ENCODE results near the gene NTRK2. TPM values are rescaled to one million over a fixed set of nuclear protein-coding genes. Genes with fewer than 3 reads are reported as not detected.

The NTRK2 gene
- total and polyA plus RNA-seq, 4 donors: 0.88 to 48.1 (median 28.2) TPM

DNA sequence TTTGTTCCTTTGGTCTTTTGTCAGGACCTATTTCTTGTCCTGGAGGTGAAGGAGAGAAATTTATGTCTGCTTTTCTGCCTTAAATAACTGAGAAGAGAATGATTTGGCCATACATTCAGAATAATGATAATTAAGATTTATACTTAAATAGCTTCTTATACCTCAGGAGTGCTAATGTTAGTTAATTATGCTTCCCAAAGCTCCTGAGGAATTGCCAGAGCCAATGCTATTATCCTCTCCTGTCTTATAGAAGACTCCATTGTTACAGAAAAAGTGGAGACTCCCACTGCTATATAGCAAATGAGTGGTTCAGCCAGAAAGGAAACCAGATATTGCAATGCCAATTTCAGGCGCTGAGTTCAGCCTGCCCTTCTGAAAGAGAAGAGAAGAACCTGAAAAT lies 67.0 kb downstream of the NTRK2 start:
- ATAC-seq (ENCODE audit: low FRiP score) (no peak), DNase-seq (no peak)
- 82 to 86% methylated on average over 1 of the region's 1 CpG for WGBS, 2 donors
- Histone ChIP-seq H3K9me3 (ENCODE audit: control insufficient read depth, low read length) (no peaks in the 10 kb centered on the region), H3K27ac (ENCODE audit: low read depth in 1 of 2, low read length in 2 of 2) (no peak overlapping the region), H3K4me1 (ENCODE audit: control insufficient read depth in 1 of 2, insufficient read depth in 2 of 2, low read length in 2 of 2) (no peaks in the 10 kb centered on the region), H3K36me3 (ENCODE audit: control insufficient read depth in 1 of 2, insufficient read depth in 2 of 2, low read length in 1 of 2) (no peaks in the 10 kb centered on the region), H3K4me3 (ENCODE audit: low read length in 2 of 2) (no peak overlapping the region), H3K27me3 (ENCODE audit: control insufficient read depth in 1 of 2, insufficient read depth in 2 of 2, low read length in 1 of 2) (no peaks in the 10 kb centered on the region)
- intact Hi-C loops (cut with DNase I): no loop called here

GRCh38 chr9:84738353-84738752 lies 68.8 kb downstream of the NTRK2 start:
- Histone ChIP-seq H3K27ac (ENCODE audit: low read depth in 1 of 2, low read length in 2 of 2) (no peak overlapping the region), H3K9me3 (ENCODE audit: control insufficient read depth, low read length) (no peaks in the 10 kb centered on the region), H3K36me3 (ENCODE audit: control insufficient read depth in 1 of 2, insufficient read depth in 2 of 2, low read length in 1 of 2) (no peaks in the 10 kb centered on the region), H3K4me1 (ENCODE audit: control insufficient read depth in 1 of 2, insufficient read depth in 2 of 2, low read length in 2 of 2) (no peaks in the 10 kb centered on the region), H3K4me3 (ENCODE audit: low read length in 2 of 2) (no peak overlapping the region), H3K27me3 (ENCODE audit: control insufficient read depth in 1 of 2, insufficient read depth in 2 of 2, low read length in 1 of 2) (no peaks in the 10 kb centered on the region)
- DNase-seq (no peak), ATAC-seq (ENCODE audit: low FRiP score) (no peak)
- 92 to 93% methylated on average over 1 of the region's 1 CpG for WGBS, 2 donors
- intact Hi-C loops (cut with DNase I): no loop called here

DNA sequence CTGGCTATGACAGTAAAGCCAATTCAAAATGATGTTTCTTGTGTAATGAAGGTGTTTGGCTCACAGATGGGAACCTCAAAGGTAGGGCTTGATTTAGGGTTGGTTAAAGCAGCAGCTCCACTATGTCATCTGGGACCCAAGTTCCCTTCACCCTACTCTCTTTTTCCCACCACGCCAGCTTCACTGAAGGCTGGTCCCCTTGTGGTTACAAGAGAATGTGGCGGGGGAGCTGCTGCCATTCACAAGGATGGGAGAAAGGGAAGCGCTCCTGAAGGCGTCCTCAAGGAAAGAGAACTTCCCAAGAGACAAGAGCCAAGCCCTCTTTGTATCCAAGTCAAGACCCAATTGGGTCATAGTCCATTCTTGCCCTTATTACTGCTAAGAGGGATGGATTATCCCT lies 72.7 kb downstream of the NTRK2 start:
- H3K4me3 ChIP-seq (ENCODE audit: low read length in 2 of 2): no peak overlapping the region
- H3K4me1 ChIP-seq (ENCODE audit: control insufficient read depth in 1 of 2, insufficient read depth in 2 of 2, low read length in 2 of 2): no peaks in the 10 kb centered on the region
- DNase-seq (no peak), ATAC-seq (ENCODE audit: low FRiP score) (peak; percentile 34)
- intact Hi-C loops (cut with DNase I): no loop called here
- 97 to 98% methylated on average over 4 of the region's 4 CpGs for WGBS, 2 donors
- H3K9me3 ChIP-seq (ENCODE audit: control insufficient read depth, low read length): no peaks in the 10 kb centered on the region
- H3K36me3 ChIP-seq (ENCODE audit: control insufficient read depth in 1 of 2, insufficient read depth in 2 of 2, low read length in 1 of 2): no peaks in the 10 kb centered on the region
- H3K27me3 ChIP-seq (ENCODE audit: control insufficient read depth in 1 of 2, insufficient read depth in 2 of 2, low read length in 1 of 2): no peaks in the 10 kb centered on the region
- no peak overlapping the region for H3K27ac ChIP-seq (ENCODE audit: low read depth in 1 of 2, low read length in 2 of 2)

- WGBS, 2 donors: 96% methylated on average over 7 of the region's 7 CpGs
- no peak overlapping the region for H3K4me3 ChIP-seq (ENCODE audit: low read length in 2 of 2)
- intact Hi-C loops (cut with DNase I): no loop called here
- H3K27ac ChIP-seq (ENCODE audit: low read depth in 1 of 2, low read length in 2 of 2): no peak overlapping the region
- DNase-seq (no peak), ATAC-seq (ENCODE audit: low FRiP score) (no peak)
- H3K9me3 ChIP-seq (ENCODE audit: control insufficient read depth, low read length): no peaks in the 10 kb centered on the region
- no peaks in the 10 kb centered on the region for H3K36me3 ChIP-seq (ENCODE audit: control insufficient read depth in 1 of 2, insufficient read depth in 2 of 2, low read length in 1 of 2)
- no peaks in the 10 kb centered on the region for H3K27me3 ChIP-seq (ENCODE audit: control insufficient read depth in 1 of 2, insufficient read depth in 2 of 2, low read length in 1 of 2)
- H3K4me1 ChIP-seq (ENCODE audit: control insufficient read depth in 1 of 2, insufficient read depth in 2 of 2, low read length in 2 of 2): no peaks in the 10 kb centered on the region
Observed at GRCh38 chr9:84744195-84744594, 74.7 kb downstream of the NTRK2 start.

DNA sequence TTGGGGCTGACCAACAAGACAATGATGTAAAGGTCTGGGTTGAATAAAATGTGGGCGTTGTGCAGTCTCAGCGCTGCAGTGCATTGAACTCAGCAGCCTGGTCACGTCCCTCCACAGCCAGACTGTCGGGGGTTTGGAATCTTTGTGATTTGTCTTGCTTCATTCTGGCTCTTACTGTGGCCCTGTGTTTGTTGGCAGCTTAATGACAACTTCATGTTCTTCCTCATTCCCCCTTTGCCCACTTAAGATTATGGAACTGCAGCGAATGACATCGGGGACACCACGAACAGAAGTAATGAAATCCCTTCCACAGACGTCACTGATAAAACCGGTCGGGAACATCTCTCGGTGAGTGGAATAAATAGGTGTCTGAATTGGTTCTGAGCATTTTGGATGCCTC lies 75.2 kb downstream of the NTRK2 start:
- H3K9me3 ChIP-seq (ENCODE audit: control insufficient read depth, low read length): no peaks in the 10 kb centered on the region
- no peaks in the 10 kb centered on the region for H3K27me3 ChIP-seq (ENCODE audit: control insufficient read depth in 1 of 2, insufficient read depth in 2 of 2, low read length in 1 of 2)
- DNase-seq (no peak), ATAC-seq (ENCODE audit: low FRiP score) (no peak)
- H3K27ac ChIP-seq (ENCODE audit: low read depth in 1 of 2, low read length in 2 of 2): no peak overlapping the region
- no peak overlapping the region for H3K4me3 ChIP-seq (ENCODE audit: low read length in 2 of 2)
- WGBS, 2 donors: 91 to 92% methylated on average over 11 of the region's 11 CpGs
- intact Hi-C loops (cut with DNase I): no loop called here
- H3K36me3 ChIP-seq (ENCODE audit: control insufficient read depth in 1 of 2, insufficient read depth in 2 of 2, low read length in 1 of 2): no peaks in the 10 kb centered on the region
- no peaks in the 10 kb centered on the region for H3K4me1 ChIP-seq (ENCODE audit: control insufficient read depth in 1 of 2, insufficient read depth in 2 of 2, low read length in 2 of 2)

DNA sequence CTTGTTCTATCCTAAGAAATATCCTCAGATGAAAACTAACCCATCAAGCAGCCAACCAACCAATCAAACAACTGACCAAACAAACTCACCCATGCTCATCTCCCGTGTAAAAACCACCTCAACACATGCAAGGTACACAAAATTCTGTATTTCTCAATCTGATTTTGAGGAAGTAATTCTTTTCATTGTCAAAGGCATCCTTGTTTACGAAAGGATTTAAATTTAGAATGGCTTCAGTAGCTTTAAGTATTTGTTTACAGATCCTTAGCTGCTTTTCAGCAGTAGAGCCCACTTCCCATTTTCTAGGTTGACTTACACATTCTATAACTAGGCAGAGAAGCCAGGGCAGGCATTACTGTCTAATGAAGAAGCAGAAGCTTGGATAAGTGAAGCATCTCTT lies 78.6 kb downstream of the NTRK2 start:
- Histone ChIP-seq H3K4me3 (ENCODE audit: low read length in 2 of 2) (no peak overlapping the region), H3K27ac (ENCODE audit: low read depth in 1 of 2, low read length in 2 of 2) (no peak overlapping the region), H3K9me3 (ENCODE audit: control insufficient read depth, low read length) (no peaks in the 10 kb centered on the region), H3K36me3 (ENCODE audit: control insufficient read depth in 1 of 2, insufficient read depth in 2 of 2, low read length in 1 of 2) (no peaks in the 10 kb centered on the region), H3K27me3 (ENCODE audit: control insufficient read depth in 1 of 2, insufficient read depth in 2 of 2, low read length in 1 of 2) (no peaks in the 10 kb centered on the region), H3K4me1 (ENCODE audit: control insufficient read depth in 1 of 2, insufficient read depth in 2 of 2, low read length in 2 of 2) (peaks cover 0 to 3% of the 10 kb centered on the region in 2 donors)
- DNase-seq (no peak), ATAC-seq (ENCODE audit: low FRiP score) (no peak)
- intact Hi-C loops (cut with DNase I): no loop called here
- 85 to 89% methylated on average over 2 of the region's 2 CpGs for WGBS, 2 donors

GRCh38 chr9:84750152-84750865 lies 80.8 kb downstream of the NTRK2 start:
- intact Hi-C loops (cut with DNase I): no loop called here
- peak; percentile 45 for ATAC-seq (ENCODE audit: low FRiP score)
- Histone ChIP-seq H3K4me3 (ENCODE audit: low read length in 2 of 2) (no peak overlapping the region), H3K9me3 (ENCODE audit: control insufficient read depth, low read length) (no peaks in the 10 kb centered on the region), H3K27me3 (ENCODE audit: control insufficient read depth in 1 of 2, insufficient read depth in 2 of 2, low read length in 1 of 2) (peaks cover 0 to 2% of the 10 kb centered on the region in 2 donors), H3K27ac (ENCODE audit: low read depth in 1 of 2, low read length in 2 of 2) (no peak overlapping the region), H3K4me1 (ENCODE audit: control insufficient read depth in 1 of 2, insufficient read depth in 2 of 2, low read length in 2 of 2) (peaks cover 0 to 9% of the 10 kb centered on the region in 2 donors), H3K36me3 (ENCODE audit: control insufficient read depth in 1 of 2, insufficient read depth in 2 of 2, low read length in 1 of 2) (no peaks in the 10 kb centered on the region)
- no peak for DNase-seq
- WGBS, 2 donors: 26 to 41% methylated on average over 5 of the region's 5 CpGs

- no peaks in the 10 kb centered on the region for H3K36me3 ChIP-seq (ENCODE audit: control insufficient read depth in 1 of 2, insufficient read depth in 2 of 2, low read length in 1 of 2)
- H3K27me3 ChIP-seq (ENCODE audit: control insufficient read depth in 1 of 2, insufficient read depth in 2 of 2, low read length in 1 of 2): peaks cover 0 to 2% of the 10 kb centered on the region in 2 donors
- no peak overlapping the region for H3K27ac ChIP-seq (ENCODE audit: low read depth in 1 of 2, low read length in 2 of 2)
- peaks cover 1% of the 10 kb centered on the region for H3K9me3 ChIP-seq (ENCODE audit: control insufficient read depth, low read length)
- intact Hi-C loops (cut with DNase I): no loop called here
- DNase-seq (no peak), ATAC-seq (ENCODE audit: low FRiP score) (no peak)
- peaks cover 0 to 9% of the 10 kb centered on the region in 2 donors for H3K4me1 ChIP-seq (ENCODE audit: control insufficient read depth in 1 of 2, insufficient read depth in 2 of 2, low read length in 2 of 2)
- whole genome bisulfite sequencing, 2 donors: 64 to 67% methylated on average over 3 of the region's 3 CpGs
- H3K4me3 ChIP-seq (ENCODE audit: low read length in 2 of 2): no peak overlapping the region
Observed at GRCh38 chr9:84751921-84752320, 82.4 kb downstream of the NTRK2 start.

DNA sequence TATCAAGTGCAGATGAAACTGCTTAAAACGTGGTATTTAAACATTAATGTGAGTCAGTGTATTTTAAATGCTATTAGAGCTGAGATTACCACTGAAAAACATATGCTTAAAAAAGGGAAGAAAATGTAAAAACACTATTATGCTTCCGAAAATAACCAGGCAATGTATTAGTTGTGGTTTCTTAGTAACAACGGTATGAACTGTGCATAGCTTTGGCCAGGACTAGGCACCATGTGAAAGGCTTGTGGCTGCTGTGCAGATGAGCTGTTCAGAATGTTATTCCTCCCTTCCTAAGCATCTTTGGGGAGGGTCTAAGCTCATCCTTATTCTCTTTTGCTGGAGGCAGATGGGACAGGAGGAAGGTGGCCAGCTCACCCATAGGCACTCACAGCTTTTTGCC lies 84.9 kb downstream of the NTRK2 start:
- Histone ChIP-seq H3K36me3 (ENCODE audit: control insufficient read depth in 1 of 2, insufficient read depth in 2 of 2, low read length in 1 of 2) (no peaks in the 10 kb centered on the region), H3K27me3 (ENCODE audit: control insufficient read depth in 1 of 2, insufficient read depth in 2 of 2, low read length in 1 of 2) (peaks cover 0 to 2% of the 10 kb centered on the region in 2 donors), H3K4me1 (ENCODE audit: control insufficient read depth in 1 of 2, insufficient read depth in 2 of 2, low read length in 2 of 2) (peaks cover 0 to 9% of the 10 kb centered on the region in 2 donors), H3K27ac (ENCODE audit: low read depth in 1 of 2, low read length in 2 of 2) (no peak overlapping the region), H3K4me3 (ENCODE audit: low read length in 2 of 2) (no peak overlapping the region), H3K9me3 (ENCODE audit: control insufficient read depth, low read length) (peaks cover 1% of the 10 kb centered on the region)
- no peak for ATAC-seq (ENCODE audit: low FRiP score)
- intact Hi-C loops (cut with DNase I): no loop called here
- no peak for DNase-seq
- 6 to 17% methylated on average over 3 of the region's 3 CpGs for WGBS, 2 donors
